Motor neuron (in vitro differentiated cells): Measurements from ENCODE around the gene SH3RF3. TPM values are rescaled to one million over a fixed set of nuclear protein-coding genes. Genes with fewer than 3 reads are reported as not detected.

Experiments
- ATAC-seq, 8 experiments: fragments of 200-7000 bp; cut with Tn5 transposase; replicated peaks in 6 of 8; 2 replicates each; pipeline ENCODE4 v1.8.0; 2021; ENCODE audit warnings: mild to moderate bottlenecking in 8 of 8, moderate library complexity in 8 of 8
- H3K27ac ChIP-seq, 2 donors: fragments of 250-450 bp; sonication (Bioruptor Pico); 2 replicates each; pipeline ENCODE4 v1.9.0; 2021; ENCODE audit warnings: antibody characterized with exemption in 2 of 2, mild to moderate bottlenecking in 2 of 2, moderate library complexity in 1 of 2
- H3K4me1 ChIP-seq, 2 donors: fragments of 250-450 bp; sonication (Bioruptor Pico); replicated peaks in 1 of 2; 2 replicates each; pipeline ENCODE4 v1.6.1; 2021; ENCODE audit warnings: antibody characterized with exemption in 2 of 2, mild to moderate bottlenecking in 2 of 2, moderate library complexity in 1 of 2
- H3K4me3 ChIP-seq, 5 donors: fragments of 250-450 bp; sonication (Bioruptor Pico); 2 replicates each; pipeline ENCODE4 v1.9.0; 2021; ENCODE audit warnings: antibody characterized with exemption in 5 of 5, mild to moderate bottlenecking in 5 of 5, moderate library complexity in 4 of 5
- WGBS, 10 experiments: fragments of 450-650 bp; shearing (Covaris generic); methylation state at CpG; one replicate each; pipeline ENCODE4 v1.0.0; 2022; 5-methylcytosine and 5-hydroxymethylcytosine counted together
- in situ Hi-C, 9 experiments: fragments of 400-800 bp; cut with MboI; loops; one replicate each; pipeline ENCODE4 v1.15.0; 2021; ENCODE audit warnings: low sequenced_read_pairs in 9 of 9, low pct_unique_long_range_greater_than_20kb in 2 of 9; ENCODE audit not compliant: unreplicated experiment in 9 of 9
- total RNA-seq, 8 experiments: library from RNA; unstranded; fragments of 300-600 nt; gene quantifications; 2 replicates each; pipeline versions ENCODE4 v1.2.3 to v1.2.4, GENCODE V29; 2022

Gene SH3RF3
- total RNA-seq, 8 experiments from 2014 or later = 0.13 to 6.5 (median 3.2) TPM

DNA sequence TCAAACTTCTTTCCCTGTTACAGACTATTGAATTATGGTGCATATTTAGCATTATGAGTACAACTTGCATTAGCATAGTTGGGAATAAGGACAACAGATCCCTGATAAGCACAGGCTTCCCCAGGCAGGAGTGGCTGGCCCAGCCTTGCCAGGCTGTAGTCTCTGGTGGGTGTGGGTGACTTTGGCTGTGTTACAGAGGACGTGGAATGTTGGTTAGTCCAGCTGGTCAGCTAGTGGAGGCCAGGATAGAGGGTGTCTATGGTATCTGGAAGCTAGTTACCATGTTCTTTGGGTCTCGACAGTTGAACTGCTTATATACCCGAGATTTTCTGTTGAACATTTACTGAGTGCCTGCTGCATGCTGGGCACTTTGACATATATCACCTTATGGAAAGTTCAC is 4.7 kb downstream of the SH3RF3 start:
- ATAC-seq = peak in 3 of 8 experiments; percentile 21 to 22 (median 21)
- Histone ChIP-seq H3K4me3 (no peak overlapping the region), H3K4me1 (peaks cover 27 to 37% of the 10 kb centered on the region in 2 donors), H3K27ac (no peak overlapping the region)
- WGBS, 10 experiments = 0 to 100% (median 75%) methylated on average over 1 to 3 of the region's 3 CpGs; no CpG with 5 or more reads in 4 of the 10 experiments
- in situ Hi-C loops = loop anchor here in 5 of 9 experiments (25.0 kb wide), 3 partner anchors 154 to 379 kb away; no protein-coding TSS in a partner anchor

GRCh38 chr2:109134741-109135358 is 5.8 kb downstream of the SH3RF3 start:
- WGBS, 10 experiments = 60 to 100% (median 95%) methylated on average over 1 to 7 of the region's 8 CpGs; no CpG with 5 or more reads in 3 of the 10 experiments
- in situ Hi-C loops = loop anchor here in 5 of 9 experiments (25.0 kb wide), 3 partner anchors 152 to 377 kb away; no protein-coding TSS in a partner anchor
- Histone ChIP-seq H3K4me3 (no peak overlapping the region), H3K27ac (no peak overlapping the region), H3K4me1 (peaks cover 31 to 44% of the 10 kb centered on the region in 2 donors)
- ATAC-seq = peak in 2 of 8 experiments; percentile 11 to 16

GRCh38 chr2:109135359-109136197 is 6.6 kb downstream of the SH3RF3 start:
- ATAC-seq = peak in 5 of 8 experiments; percentile 21 to 46 (median 43)
- H3K4me1 ChIP-seq = peaks cover 29 to 45% of the 10 kb centered on the region in 2 donors
- no peak overlapping the region for H3K4me3 ChIP-seq
- 20 to 100% (median 68%) methylated on average over 1 to 12 of the region's 17 CpGs; no CpG with 5 or more reads in 1 of the 10 experiments for WGBS, 10 experiments
- in situ Hi-C loops = loop anchor here in 5 of 9 experiments (25.0 kb wide), 3 partner anchors 152 to 377 kb away; no protein-coding TSS in a partner anchor
- no peak overlapping the region for H3K27ac ChIP-seq

- in situ Hi-C loops = loop anchor here in 5 of 9 experiments (25.0 kb wide), 3 partner anchors 151 to 376 kb away; no protein-coding TSS in a partner anchor
- Histone ChIP-seq H3K4me1 (peaks cover 34 to 42% of the 10 kb centered on the region in 2 donors), H3K4me3 (no peak overlapping the region), H3K27ac (no peak overlapping the region)
- ATAC-seq = peak in 3 of 8 experiments; percentile 25 to 96 (median 55)
- WGBS, 10 experiments = 26 to 100% (median 57%) methylated on average over 1 to 5 of the region's 7 CpGs; no CpG with 5 or more reads in 2 of the 10 experiments
Observed at GRCh38 chr2:109136542-109136941, 7.5 kb downstream of the SH3RF3 start.

DNA sequence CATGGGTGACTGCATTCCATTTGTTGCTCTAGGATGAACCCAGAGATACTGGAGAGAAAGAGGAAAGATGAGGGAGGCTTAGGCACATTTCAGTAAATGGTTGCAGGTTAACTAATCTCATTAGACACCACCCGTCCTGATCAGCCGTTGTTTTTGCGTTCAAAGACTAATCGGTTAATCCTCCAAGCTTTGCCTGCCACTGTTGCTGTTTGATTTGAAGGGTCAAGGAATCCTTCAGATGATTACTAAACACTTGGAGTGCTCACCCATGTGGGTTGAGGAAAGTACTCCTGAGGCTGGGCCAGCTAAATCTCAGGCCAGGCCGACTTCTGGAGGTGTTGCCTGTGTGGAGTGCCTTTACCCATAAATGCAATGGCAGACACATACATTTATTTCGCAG is 8.6 kb downstream of the SH3RF3 start:
- no peak for ATAC-seq
- Histone ChIP-seq H3K4me1 (peaks cover 34 to 42% of the 10 kb centered on the region in 2 donors), H3K4me3 (no peak overlapping the region), H3K27ac (no peak overlapping the region)
- WGBS, 10 experiments = 89 to 100% (median 93%) methylated on average over 1 to 5 of the region's 6 CpGs; no CpG with 5 or more reads in 5 of the 10 experiments
- in situ Hi-C loops = loop anchor here in 5 of 9 experiments (25.0 kb wide), 3 partner anchors 150 to 375 kb away; no protein-coding TSS in a partner anchor

DNA sequence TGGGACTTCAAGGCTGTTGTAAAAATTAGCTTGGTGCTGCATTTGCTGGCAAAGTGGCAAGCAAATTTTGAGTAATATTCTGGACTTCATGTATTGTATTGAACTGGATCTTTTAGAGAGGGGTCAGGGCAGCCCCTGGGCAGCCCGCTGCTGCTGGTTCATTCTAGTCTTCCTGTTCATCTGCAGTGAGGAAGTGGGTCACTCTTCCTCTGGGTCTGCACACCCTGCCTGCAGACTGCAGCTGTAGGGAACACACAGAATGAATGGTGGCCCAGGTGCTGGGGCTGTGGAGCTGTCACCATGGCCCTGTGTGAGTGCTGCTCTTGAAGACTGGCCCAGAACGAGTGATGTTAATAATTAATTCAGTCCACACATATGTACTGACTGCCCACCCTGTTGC is 9.4 kb downstream of the SH3RF3 start:
- in situ Hi-C loops = loop anchor here in 5 of 9 experiments (25.0 kb wide), 3 partner anchors 149 to 374 kb away; no protein-coding TSS in a partner anchor

DNA sequence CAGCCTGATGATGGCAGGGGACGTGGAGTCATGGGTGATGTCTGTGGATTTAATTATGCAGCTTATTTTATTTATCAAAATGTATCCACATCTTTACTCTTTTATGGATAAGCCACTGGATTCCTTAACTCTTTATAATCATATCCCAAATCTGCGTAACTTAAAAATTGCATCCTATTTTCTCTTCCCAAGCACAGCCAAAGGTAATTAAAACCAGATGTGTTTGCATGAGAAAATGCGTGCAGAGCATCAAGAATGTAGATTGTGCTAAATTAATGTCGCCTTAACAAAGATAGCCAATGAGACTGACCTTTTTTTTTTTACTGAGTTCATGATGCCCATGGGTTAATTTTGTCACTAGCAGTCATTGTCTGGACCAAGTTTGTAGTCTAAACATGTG is 10.0 kb downstream of the SH3RF3 start:
- Histone ChIP-seq H3K4me1 (peaks cover 34 to 42% of the 10 kb centered on the region in 2 donors), H3K4me3 (no peak overlapping the region), H3K27ac (no peak overlapping the region)
- in situ Hi-C loops = loop anchor here in 5 of 9 experiments (25.0 kb wide), 3 partner anchors 148 to 373 kb away; no protein-coding TSS in a partner anchor
- WGBS, 10 experiments = 0 to 100% (median 89%) methylated on average over 1 to 4 of the region's 4 CpGs
- ATAC-seq = no peak

More for the DNA sequence above, 9.4 kb downstream of the SH3RF3 start:
- Histone ChIP-seq H3K4me1 (peaks cover 34 to 42% of the 10 kb centered on the region in 2 donors), H3K27ac (no peak overlapping the region), H3K4me3 (no peak overlapping the region)
- WGBS, 10 experiments = 57 to 100% (median 76%) methylated on average over 1 to 2 of the region's 2 CpGs; no CpG with 5 or more reads in 6 of the 10 experiments
- peak in 1 of 8 experiments; percentile 21 for ATAC-seq

- Histone ChIP-seq H3K27ac (no peak overlapping the region), H3K4me3 (no peak overlapping the region), H3K4me1 (peaks cover 30 to 35% of the 10 kb centered on the region in 2 donors)
- ATAC-seq = peak in 5 of 8 experiments; percentile 83 to 96 (median 91)
- in situ Hi-C loops = loop anchor here in 5 of 9 experiments (25.0 kb wide), 3 partner anchors 147 to 372 kb away; no protein-coding TSS in a partner anchor
- WGBS, 10 experiments = 60 to 100% (median 78%) methylated on average over 2 to 7 of the region's 10 CpGs; no CpG with 5 or more reads in 2 of the 10 experiments
Observed at GRCh38 chr2:109139865-109140396, 10.9 kb downstream of the SH3RF3 start.

DNA sequence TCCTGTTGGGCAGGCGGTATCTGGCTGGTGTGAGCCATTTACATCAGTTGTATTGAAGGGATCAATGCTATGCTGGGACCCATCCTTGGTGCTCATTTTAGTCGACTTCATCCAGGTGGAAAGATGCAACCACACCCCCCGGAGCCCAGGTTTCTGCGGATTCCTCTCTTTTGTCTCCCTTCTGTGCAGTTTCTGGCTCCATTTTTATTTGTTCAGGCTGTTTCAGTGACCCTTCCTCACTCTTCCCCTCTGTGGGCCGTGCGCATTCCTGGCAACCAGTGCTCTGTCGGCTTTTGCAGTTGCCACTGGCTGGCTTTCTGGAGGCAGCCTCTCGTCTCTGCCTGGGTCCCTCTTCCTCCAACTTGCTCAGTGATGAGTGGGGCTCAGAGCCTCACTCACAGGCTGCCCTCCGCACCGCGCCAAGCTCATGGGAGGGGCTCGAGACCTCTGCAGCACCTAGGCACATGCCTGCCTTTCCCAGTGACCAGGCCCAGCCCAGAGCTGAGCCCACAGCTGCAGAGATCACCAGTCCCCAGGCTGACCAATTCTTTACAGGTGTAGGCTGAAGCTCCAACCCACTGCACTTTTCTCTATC is 12.1 kb downstream of the SH3RF3 start:
- H3K4me3 ChIP-seq = no peak overlapping the region
- no peak overlapping the region for H3K27ac ChIP-seq
- no peak for ATAC-seq
- WGBS, 10 experiments = 78 to 91% (median 86%) methylated on average over 2 to 6 of the region's 12 CpGs; no CpG with 5 or more reads in 4 of the 10 experiments
- H3K4me1 ChIP-seq = peaks cover 24 to 26% of the 10 kb centered on the region in 2 donors
- in situ Hi-C loops = loop anchor here in 5 of 9 experiments (25.0 kb wide), 3 partner anchors 146 to 371 kb away; no protein-coding TSS in a partner anchor

GRCh38 chr2:109141727-109142283 is 12.8 kb downstream of the SH3RF3 start:
- Histone ChIP-seq H3K4me3 (no peak overlapping the region), H3K4me1 (peaks cover 17 to 19% of the 10 kb centered on the region in 2 donors), H3K27ac (no peak overlapping the region)
- WGBS, 10 experiments = 83 to 92% methylated on average over 1 to 2 of the region's 8 CpGs; no CpG with 5 or more reads in 8 of the 10 experiments
- ATAC-seq = no peak
- in situ Hi-C loops = loop anchor here in 5 of 9 experiments (25.0 kb wide), 3 partner anchors 145 to 370 kb away; no protein-coding TSS in a partner anchor

- ATAC-seq = no peak
- Histone ChIP-seq H3K4me3 (no peak overlapping the region), H3K4me1 (peaks cover 23 to 25% of the 10 kb centered on the region in 2 donors), H3K27ac (no peak overlapping the region)
- in situ Hi-C loops = loop anchor here in 5 of 9 experiments (25.0 kb wide), 3 partner anchors 145 to 370 kb away; no protein-coding TSS in a partner anchor
- WGBS, 10 experiments = 33 to 92% (median 82%) methylated on average over 3 to 11 of the region's 16 CpGs; no CpG with 5 or more reads in 3 of the 10 experiments
Observed at GRCh38 chr2:109142416-109143210, 13.6 kb downstream of the SH3RF3 start.
